ENCODE measurements around the gene AVL9.
"Not testable (repeated sequence)": the region's sequence is repeated elsewhere in the genome, so short reads cannot be mapped to it uniquely, and the experiment has no call there.

The AVL9 gene

DNA sequence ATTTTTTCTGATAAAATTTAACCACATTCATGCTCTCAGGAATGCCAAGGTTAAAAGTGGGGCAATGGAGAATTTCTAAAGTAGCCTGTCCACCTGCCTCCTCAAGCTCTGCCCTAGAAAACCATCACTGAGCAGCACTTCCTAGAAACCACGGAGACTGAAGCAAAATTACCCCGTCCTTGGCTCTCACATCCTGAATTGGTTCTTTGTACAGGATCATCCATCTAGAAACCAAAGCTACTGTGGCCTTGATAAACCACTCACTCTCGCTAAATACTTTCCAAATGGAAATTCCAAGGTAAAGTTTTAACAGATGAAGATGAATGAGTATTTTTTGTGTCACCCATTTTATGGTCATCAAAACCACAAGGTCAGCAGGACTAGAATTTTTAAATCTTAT, 96.6 kb downstream of the AVL9 start:
- DNase-seq = no peak

DNA sequence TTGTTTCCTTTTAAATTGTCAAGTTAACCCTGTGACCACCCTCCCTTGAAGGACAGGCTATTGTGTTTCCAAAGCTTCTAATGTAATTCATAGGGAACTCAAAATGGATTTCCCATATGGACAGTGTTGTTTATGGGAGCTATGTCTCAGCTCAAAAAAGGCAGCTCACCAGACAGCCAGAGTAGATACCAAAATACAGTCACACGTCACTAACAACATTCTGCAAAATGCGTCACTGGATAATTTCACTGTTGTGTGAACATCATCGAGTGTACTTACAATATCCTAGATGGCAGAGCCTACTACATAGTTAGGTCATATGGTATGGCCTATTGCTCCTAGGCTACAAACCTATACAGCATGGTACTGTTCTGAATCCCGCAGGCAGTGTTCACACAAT, 97.4 kb downstream of the AVL9 start:
- no peak for DNase-seq

DNA sequence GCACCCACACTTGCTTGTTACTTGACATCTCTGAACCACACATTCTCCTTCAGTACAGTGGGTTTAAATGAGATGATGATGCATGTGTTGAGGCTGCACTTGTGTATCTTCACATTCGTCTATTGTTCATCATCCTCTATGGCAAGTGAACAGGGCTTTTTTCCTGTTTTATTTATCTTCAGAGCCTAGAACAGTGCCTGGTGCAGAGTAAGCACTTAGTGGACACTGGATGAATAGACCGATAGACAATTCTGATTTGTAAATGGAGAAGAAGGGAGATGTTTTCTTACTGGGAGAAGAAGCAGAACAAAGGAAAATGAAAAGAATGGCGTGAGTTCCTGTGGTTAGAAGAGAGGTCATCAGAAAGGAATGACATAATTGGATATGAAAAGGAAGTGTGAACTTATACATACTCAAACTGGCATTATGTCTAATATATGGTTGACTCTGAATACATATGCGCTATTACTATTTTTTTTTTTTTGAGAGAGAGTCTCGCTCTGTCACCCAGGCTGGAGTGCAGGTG, 99.7 kb downstream of the AVL9 start:
- no peak for DNase-seq

DNA sequence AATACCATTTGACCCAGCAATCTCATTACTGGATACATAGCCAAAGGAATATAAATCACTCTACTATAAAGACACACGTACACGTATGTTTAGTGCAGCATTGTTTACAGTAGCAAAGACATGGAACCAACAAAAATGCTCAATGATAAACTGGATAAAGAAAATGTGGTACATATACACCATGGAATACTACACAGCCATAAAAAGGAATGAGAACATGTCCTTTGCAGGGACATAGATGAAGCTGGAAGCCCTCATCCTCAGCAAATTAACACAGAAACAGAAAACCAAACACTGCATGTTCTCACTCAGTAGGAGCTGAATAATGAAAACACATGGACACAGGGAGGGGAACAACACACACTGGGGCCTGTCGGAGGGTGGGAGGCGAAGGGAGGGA, 105.9 kb downstream of the AVL9 start:
- DNase-seq = not testable (repeated sequence)

DNA sequence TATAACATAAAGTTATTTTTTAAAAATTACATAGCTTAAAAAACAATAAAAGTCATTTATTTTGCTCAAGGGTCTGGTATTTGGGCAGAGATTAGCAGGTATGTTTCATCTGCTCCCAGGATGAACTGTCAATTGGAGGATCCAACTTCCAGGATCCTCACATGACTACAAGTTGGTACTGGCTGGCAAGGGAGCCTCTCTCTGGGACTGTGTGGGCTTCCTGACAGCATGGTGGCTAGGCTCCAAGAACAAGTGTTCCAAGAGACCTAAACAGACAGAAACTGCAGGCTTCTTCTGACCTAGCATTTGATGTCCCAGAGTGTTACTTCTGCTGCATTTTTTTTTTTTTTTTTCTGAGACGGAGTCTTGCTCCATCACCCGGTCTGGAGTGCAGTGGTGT, 107.2 kb downstream of the AVL9 start:
- DNase-seq = no peak

DNA sequence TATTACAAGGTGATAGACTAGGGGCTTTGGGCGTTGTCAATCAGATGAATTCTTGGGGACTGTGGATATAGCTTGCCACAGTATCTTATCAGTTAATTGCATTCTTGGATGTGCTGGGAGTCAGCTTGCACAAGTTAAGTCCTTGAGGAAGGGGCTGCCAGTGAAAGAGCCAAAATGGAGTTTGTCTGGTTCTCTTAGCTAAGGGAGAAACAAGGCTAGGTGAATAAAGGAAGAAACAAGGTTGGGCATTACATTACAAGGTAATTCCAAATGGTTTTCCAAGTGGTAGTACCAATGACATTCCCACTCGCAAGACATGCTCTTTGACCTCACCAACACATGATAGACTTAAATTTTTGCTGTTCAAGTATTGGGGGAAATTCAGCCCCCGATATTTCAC, 108.2 kb downstream of the AVL9 start:
- not testable (repeated sequence) for DNase-seq

DNA sequence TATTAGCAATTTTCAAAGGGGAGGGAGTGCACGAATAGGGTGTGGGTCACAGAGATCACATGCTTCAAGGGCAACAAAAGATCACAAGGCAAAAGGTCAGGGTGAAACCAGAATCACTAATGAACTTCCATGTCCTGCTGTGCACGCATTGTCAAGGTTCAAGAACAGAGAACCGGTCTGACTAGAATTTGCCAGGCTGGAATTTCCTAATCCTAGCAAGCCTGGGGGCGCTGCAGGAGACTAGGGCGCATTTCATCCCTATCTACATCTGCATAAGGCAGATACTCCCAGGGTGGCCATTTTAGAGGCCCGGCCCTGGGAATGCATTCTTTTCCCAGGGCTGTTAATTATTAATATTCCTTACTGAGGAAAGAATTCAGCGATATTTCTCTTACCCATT, 108.8 kb downstream of the AVL9 start:
- DNase-seq = not testable (repeated sequence)

DNA sequence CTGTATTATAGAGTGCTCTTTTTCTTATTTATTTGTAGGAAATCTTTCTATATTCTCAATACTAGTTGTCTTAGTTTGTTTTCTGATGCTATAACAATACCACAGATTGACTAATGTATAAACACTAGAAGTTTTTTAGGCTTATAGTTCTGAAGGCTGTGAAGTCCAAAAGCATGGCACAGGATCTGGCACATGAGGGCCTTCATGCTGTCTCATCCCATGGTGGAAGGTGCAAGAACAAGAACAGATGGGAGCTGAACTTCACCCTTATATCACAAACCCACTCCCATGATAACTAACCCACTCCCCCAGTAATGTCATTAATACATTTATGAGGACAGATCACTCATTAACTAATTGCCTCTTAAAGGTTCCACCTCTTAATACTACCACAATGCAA, 109.7 kb downstream of the AVL9 start:
- no peak for DNase-seq

DNA sequence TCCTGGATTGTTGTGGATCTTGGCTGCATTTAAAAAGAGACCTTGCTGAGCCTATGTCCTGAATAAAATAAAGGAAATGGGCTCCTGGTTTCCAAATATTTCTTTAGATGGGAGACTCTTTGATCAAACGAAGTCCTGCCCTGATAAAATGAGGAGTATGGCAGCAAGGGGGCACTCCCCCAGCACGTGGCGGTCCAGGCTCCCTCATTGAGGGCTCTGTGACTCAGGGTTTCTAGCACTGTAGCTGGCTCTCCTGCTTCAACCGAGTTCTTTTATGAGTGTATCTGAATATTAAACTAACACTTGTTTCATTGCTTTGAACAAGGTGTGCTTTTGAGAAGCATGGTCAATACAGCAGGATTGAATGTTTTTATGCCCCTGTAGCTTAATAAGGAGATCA, 114.2 kb downstream of the AVL9 start:
- DNase-seq = no peak

DNA sequence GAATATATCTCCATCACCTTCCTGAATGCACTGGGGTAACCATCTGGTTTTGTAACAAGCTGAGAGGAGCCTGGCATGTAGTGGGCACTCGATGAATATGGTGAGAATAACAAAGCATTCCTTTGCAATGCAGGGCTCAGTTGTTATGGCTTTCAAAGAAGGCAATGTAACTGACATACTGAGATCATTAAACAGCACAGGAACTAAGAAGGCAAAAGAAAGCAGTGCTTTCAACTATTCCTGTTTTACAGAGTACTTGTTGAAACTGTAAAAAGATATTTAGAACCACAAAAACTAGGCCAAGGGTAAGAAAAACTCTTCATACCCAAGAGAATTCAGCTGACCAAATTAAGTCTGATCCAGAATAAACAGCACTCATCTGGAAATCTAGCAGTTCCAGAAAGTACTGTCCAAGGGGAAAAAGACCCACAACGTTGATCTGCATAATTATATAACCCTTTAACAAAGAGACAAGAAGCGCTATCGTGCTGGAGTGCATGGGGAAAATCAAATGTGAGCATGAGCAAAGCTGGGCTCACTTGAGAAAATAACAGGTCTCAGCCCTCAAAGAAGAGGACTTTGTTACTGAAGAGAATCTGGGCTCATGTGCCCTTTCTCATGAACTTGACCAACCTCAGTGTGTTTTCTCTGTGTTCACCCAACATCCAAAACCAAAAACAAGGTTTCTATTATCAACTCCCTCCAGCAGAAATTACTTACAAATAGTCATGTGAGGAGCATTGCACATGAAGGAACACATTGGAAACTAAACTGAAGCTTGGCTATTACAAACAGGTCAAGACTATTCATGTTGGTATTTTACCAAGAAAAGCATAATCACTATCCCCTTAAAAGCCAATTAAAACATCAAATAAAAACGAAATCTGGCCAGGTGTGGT, 116.2 kb downstream of the AVL9 start:
- no peak for DNase-seq

DNA sequence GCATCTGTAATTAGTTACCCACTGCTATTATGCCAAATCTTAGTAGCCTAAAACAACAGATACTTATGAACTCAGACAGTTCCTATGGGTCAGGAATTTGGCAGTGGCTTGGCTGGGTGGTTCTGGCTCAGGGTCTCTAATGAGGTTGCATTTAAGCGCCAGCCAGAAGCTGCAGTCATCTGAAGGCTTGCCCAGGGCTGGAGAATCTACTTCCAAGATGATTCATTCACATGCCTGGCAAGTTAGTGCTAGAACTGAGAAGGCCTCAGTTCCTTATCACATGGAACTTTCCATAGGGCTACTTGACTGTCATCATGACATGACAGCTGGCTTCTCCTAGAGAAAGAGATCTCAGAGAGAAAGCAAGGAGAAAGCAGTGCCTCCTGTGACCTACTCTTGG, 121.3 kb downstream of the AVL9 start:
- no peak for DNase-seq

DNA sequence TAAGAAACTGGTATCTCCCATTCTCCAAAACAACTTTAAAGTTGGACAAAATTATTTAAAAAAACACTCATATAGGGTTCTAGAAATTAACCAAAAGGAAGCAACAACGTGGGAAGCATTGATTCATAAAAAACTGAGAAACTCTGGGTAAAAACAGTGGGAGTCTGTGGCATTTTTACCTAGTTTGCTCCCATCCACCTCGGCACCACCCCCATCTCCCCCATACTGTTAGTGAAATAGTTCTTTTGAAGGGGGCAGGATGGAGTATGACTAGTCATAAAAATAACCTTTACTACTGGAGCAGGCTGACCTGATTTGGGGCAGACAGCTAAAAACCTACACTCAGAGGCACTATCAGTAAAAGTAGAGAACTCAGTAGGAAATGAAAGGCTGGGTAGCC, 123.2 kb downstream of the AVL9 start:
- no peak for DNase-seq

DNA sequence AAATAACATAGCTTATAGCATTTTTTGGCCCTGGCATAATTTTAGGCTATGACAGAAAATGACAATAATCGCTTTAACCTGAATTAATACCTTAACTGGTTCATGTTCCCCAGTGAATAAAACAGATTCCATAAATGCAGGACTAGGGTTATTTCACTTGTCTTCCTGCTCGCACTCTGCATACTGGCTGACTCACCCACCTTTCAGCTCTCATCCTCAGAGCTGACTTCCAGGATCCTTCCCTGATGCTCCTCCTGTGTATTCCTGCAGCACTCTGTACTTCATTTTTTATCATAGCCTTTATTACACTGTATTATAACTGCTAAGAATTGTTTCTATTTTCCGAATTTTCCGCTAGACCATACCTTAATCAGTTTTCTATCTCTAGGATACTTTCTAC, 123.7 kb downstream of the AVL9 start:
- no peak for DNase-seq

DNA sequence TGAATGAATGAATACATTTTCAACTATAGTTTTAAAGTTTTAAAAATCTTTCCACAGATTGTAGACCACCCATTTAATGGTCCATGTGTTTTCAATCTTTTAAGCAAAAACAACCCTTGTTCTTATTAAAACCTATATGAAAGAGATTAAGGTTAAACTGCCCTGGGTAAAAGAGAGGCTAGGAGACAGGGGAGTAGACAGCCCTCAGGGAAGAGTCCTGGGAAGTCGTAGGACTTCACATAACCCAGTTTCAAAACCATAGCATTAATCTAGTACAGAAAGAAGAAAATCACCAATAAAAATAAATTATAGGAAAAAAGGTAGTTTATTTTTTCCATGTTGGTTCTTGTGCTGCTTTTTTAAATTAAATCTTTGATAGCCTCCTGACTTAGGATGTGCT, 124.1 kb downstream of the AVL9 start:
- DNase-seq = not testable (repeated sequence)

DNA sequence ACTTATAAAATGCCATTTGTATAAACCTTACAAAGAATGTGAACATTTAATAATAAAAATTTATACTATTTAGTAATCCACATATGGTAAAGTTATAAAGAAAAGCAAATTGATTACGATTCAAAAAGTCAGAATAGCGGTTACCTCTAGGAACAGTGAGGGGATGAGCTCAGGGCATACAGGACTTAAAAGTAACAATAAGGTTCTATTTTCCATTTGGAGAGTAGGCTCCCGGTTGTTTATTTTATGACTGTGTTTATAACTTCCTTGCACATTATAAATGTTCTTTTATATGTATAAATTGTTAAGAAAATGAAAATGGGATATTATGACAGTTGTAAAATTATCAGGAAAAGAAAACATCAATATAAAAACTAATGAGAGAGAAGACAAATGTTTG, 135.7 kb downstream of the AVL9 start:
- DNase-seq = no peak

DNA sequence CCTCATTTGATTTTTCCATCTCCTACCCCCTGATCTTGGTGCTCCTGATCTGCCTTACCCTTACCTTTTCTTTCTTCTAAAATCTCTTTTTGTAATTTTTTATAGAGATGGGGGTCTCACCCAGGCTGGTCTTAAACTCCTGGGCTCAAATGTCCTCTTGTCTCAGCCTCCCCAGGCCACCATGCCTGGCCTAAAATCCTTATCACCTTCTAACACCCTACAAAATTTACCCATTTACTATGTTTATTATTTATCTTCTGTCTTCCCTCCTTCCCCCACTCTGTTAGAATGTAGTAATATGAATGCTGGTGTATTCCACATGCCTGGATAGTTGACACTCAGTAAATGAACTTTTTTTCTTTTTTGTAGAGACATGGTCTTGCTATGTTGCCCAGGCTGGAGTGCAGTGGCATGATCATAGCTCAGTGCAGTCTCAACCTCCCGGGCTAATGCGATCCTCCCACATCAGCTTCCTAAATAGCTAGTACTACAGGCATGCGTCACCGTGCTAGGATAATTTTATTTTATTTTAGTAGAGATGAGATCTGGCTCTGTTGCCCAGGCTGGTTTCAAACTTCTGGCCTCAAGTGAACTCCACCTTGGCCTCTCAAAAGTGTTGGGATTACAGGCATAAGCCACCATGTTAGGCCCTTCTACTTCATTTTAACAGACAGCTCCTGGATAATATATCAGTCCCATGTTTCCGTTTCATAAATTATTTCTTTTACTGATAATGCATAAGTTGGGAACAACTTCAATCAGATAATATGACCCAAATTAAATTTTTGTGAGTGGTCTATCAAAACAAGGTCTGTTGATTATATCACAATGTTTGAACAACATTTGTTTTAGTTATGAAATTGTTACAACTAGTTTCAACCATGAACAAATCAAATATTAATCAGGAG, 136.6 kb downstream of the AVL9 start:
- not testable (repeated sequence) for DNase-seq

DNA sequence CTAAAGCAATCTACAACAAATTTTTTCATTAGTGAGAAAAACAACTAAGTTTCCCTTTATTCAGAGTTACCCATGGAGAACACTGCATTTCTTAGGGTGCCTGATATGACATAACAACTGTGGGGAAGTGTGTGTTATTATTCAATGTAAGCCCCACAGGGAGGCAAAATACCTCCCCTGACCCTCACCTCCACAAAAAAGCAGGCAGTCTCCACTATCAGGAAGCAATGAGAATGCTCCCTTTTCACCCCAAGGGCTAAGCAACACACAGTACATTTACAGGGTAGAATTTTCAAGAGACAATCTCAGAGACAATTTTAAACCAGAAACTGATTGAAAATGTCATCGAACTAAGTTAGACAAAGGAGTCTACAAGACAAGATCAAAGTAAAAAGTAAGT, 138.2 kb downstream of the AVL9 start:
- DNase-seq = not testable (repeated sequence)

DNA sequence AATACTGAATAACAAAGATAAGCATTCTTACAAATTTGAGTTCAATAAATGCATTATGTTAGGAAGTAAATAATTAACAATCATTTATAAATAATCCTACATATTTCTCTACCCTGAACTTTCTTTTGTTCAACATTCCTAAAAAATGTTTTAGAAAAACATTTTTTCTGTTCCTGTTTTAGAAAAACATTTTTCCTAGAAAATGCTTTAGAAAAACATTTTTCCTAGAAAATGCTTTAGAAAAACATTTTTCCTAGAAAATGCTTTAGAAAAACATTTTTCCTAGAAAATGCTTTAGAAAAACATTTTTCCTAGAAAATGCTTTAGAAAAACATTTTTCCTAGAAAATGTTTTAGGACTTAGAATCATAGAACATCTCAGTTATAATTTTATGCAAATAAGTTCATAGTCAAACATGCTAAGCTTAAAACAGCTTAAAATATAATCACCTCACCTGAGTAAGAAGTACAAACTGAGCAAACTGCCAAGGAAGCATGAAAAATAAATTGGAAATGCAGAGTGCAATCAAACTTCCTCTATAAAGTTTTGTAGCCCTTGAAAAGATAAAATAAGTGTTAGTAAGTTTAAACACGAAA, 139.6 kb downstream of the AVL9 start:
- DNase-seq = not testable (repeated sequence)

DNA sequence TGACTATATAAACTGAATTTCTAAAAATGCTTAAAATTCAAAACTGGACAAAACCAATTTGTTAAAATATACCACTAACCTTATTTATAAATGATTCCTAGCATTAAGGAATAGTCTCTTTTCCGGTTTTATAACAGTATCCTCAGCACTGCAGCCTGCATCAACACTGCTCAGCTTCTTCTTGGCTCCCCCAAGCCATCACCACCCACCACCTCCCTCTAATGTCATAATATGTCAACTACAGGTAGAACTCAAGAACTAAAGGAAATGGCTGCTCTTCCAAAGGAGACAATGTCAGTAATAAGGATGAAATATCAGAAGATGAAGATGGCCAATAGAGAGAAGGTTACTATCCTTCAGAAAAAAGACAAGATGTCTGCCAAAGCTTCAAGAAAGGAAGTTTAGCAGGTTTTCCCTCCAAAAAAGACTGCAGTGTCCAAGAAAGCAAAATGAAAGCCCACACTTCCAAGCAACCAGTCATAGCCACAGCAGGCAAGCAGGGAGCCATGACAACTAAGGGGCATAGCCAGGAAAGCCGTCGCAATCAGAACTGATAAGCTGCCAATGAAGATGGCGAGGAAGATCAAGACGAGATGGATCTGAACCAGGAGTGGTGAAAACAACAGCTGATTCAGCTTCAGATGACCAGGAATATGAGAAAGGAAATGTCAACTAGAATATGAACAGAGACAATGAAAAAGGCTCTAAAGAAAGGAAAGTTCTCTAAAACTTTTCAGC, 141.6 kb downstream of the AVL9 start:
- DNase-seq = not testable (repeated sequence)

DNA sequence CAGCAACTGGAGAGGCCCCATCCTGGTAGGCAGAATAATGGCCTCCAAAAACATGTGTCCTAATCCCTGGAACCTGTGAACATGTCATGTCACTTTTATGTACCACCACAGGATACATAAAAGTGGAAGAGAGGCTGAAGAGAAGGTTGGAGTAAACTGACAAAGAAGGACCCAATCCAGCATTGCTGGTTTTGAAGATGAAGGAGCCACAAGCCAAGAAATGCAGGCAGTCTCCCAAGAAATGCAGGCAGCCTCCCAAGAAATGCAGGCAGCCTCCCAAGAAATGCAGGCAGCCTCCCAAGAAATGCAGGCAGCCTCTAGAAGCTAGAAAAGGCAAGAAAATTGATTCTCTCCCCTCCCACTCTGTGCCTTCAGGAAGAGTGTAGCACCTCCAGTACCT, 142.3 kb downstream of the AVL9 start:
- not testable (repeated sequence) for DNase-seq
